IPS DF 6.9 (cell line): ENCODE data around the gene DNAJC1.
"Not testable (repeated sequence)": the region's sequence is repeated elsewhere in the genome, so short reads cannot be mapped to it uniquely, and the experiment has no call there.

Source experiments
- DNase-seq: peaks from one replicate; pipeline ENCODE4 v3.0.0-alpha.2; 2013; ENCODE audit warnings: low read depth, low spot score
- H3K27ac ChIP-seq: one replicate; pipeline ENCODE4 v1.5.1; 2013; ENCODE audit warnings: low read length, control low read depth
- H3K27me3 ChIP-seq: 2 replicates; pipeline ENCODE4 v1.6.1; 2013; ENCODE audit warnings: mild to moderate bottlenecking, low read length; ENCODE audit not compliant: control insufficient read depth, insufficient read depth
- H3K36me3 ChIP-seq: 2 replicates; pipeline ENCODE4 v1.6.1; 2013; ENCODE audit warnings: low read length; ENCODE audit not compliant: control insufficient read depth, insufficient read depth
- H3K4me1 ChIP-seq: 2 replicates; pipeline ENCODE4 v1.6.1; 2013; ENCODE audit warnings: low read length; ENCODE audit not compliant: control insufficient read depth, insufficient read depth
- H3K4me3 ChIP-seq: 2 replicates; pipeline ENCODE4 v1.5.1; 2013; ENCODE audit warnings: mild to moderate bottlenecking, low read length
- H3K9me3 ChIP-seq: 2 replicates; pipeline ENCODE4 v1.6.1; 2013; ENCODE audit warnings: low read length, inconsistent platforms; ENCODE audit not compliant: control insufficient read depth, insufficient read depth
- WGBS: extraction: QIAGEN DNeasy Blood & Tissue Kit; methylation state at CpG from one replicate; pipeline ENCODE4 v1.1.7; 2013; ENCODE audit warnings: mixed read lengths, missing lambda C conversion rate; ENCODE audit not compliant: insufficient read length, insufficient coverage; 5-methylcytosine and 5-hydroxymethylcytosine counted together

The DNAJC1 gene, protein sequence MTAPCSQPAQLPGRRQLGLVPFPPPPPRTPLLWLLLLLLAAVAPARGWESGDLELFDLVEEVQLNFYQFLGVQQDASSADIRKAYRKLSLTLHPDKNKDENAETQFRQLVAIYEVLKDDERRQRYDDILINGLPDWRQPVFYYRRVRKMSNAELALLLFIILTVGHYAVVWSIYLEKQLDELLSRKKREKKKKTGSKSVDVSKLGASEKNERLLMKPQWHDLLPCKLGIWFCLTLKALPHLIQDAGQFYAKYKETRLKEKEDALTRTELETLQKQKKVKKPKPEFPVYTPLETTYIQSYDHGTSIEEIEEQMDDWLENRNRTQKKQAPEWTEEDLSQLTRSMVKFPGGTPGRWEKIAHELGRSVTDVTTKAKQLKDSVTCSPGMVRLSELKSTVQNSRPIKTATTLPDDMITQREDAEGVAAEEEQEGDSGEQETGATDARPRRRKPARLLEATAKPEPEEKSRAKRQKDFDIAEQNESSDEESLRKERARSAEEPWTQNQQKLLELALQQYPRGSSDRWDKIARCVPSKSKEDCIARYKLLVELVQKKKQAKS

DNA sequence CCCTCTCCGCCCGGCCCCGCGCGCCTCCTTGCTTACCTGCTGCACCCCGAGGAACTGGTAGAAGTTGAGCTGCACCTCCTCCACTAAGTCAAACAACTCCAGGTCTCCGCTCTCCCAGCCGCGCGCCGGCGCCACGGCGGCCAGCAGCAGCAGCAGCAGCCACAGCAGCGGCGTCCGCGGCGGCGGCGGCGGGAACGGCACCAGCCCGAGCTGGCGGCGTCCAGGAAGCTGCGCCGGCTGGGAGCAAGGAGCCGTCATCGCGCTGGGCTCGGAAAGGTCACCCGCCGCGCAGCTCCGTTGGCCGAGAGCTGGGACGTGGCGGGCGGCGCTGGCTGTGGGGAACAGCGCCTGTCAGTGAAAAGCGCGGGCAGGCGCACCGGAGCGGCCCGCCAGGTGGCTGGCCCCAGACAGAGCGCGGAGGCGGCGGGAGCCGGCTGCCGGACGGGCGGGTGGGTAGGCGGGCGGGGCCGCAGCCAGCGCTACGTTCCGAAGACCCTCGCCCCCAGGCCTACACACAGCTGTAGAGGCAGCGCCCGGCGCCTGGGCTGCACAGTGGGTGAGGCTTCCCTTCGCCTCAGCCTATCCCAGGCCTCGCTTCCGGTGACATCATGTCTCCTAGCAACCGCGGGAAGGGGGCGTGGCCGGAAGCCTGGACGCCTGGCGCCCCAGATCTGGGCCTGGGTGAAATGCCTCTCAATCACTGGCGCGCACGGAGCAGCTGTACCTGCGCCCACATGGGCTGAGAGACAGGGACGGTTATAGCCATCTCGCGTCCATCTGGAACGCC is at the start of gene DNAJC1:
TSS of gene DNAJC1 (minus strand) at position 554 of the 787 bp plus-strand sequence. CDS start at position 258, 296 bp downstream.
- Histone ChIP-seq H3K27me3 (no peaks in the 10 kb centered on the region), H3K9me3 (no peaks in the 10 kb centered on the region), H3K36me3 (no peaks in the 10 kb centered on the region), H3K27ac (no peak within 1 kb of the TSS), H3K4me3 (peak within 1 kb of the TSS; percentile 58), H3K4me1 (no peaks in the 10 kb centered on the region)
- WGBS, result no CpG with 5 or more reads among the region's 83 CpGs
- DNase-seq, result peak; percentile 93

GRCh38 chr10:22053048-22053447 is 49.5 kb upstream of the DNAJC1 start:
- Histone ChIP-seq H3K36me3 (no peaks in the 10 kb centered on the region), H3K27me3 (no peaks in the 10 kb centered on the region), H3K4me3 (no peak overlapping the region), H3K4me1 (no peaks in the 10 kb centered on the region), H3K27ac (no peak overlapping the region), H3K9me3 (no peaks in the 10 kb centered on the region)
- WGBS, result no CpG with 5 or more reads among the region's 5 CpGs
- no peak for DNase-seq

- Histone ChIP-seq H3K27me3 (no peaks in the 10 kb centered on the region), H3K36me3 (no peaks in the 10 kb centered on the region), H3K27ac (no peak overlapping the region), H3K4me1 (no peaks in the 10 kb centered on the region), H3K4me3 (no peak overlapping the region), H3K9me3 (no peaks in the 10 kb centered on the region)
- DNase-seq, result no peak
- no CpG with 5 or more reads among the region's 3 CpGs for WGBS
Measured at GRCh38 chr10:22049635-22050034, 46.1 kb upstream of the DNAJC1 start.

DNA sequence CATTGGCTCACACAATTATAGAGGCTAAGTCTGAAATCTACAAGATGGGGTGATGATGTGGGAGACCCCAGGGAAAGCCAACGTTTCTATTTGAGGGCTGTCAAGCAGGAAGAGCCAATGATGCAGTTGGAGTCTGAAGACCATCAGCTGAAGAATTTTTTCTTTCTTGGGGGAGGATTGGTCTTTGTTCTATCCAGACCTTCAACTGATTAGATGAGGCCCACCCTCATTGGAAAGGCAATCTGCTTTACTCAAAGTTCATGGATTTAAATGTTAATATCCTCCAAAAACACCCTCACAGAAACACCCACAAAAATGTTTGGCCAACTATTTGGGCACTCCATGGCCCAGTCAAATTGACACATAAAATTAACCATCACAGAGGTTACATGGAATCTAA is 44.3 kb upstream of the DNAJC1 start:
- no CpG with 5 or more reads among the region's 1 CpG for WGBS
- no peaks in the 10 kb centered on the region for H3K36me3 ChIP-seq
- no peaks in the 10 kb centered on the region for H3K27me3 ChIP-seq

DNA sequence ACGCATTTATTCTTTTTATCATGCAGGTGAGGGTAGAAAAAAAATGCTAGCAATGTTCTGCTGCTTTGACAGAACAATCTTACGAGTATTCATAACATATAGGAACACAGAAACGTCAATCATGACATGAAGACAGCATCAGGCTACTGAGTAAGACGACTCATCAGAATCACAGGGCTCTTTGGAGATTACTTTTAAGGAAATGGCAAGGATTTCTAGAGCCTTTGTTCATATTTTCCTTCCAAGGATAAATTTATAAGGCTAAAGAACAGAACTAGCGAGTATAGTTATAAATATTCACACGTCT is 39.8 kb upstream of the DNAJC1 start:
- WGBS, result no CpG with 5 or more reads among the region's 6 CpGs
- no peak for DNase-seq
- no peaks in the 10 kb centered on the region for H3K9me3 ChIP-seq

More for the DNA sequence above, 44.3 kb upstream of the DNAJC1 start:
- H3K4me1 ChIP-seq, result no peaks in the 10 kb centered on the region; the same call in 1 of the 2 replicates
- no peak overlapping the region for H3K27ac ChIP-seq
- H3K9me3 ChIP-seq, result no peaks in the 10 kb centered on the region
- DNase-seq, result no peak
- H3K4me3 ChIP-seq, result no peak overlapping the region

DNA sequence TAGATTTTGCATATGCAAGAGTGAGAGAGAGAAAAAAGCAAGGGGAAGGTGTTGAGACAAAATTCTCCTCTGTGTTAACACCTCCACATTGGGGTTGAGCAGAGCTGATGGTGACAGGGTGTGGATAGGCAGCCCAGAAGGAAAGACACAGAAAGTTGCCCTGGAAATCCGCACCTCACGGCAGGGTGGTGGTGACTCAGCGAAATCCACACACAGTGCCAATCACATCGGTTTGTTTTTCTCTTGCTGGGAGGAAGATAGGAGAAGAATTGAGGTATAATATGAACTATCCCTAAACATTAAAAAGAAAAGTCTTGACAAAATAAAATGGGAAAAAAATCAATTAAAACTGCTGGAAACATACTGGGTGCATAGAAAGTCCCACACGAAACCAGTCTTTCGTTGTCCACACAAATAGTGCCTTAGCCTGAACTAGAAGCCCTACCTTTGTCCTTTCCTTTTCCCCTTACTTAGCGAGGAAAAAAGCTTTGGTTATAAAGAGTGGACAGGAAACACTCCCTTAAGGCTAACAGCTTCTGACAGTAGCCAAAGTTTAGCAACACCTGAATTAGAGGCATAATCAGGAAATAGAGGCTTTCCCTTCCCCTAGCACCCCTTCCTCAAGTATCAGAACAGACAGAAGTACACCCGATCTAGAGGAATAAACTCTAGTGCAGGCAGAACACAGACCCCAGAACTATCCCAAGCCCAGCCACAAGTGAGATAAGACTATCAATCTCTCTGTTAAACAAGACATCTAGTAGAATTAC is 39.2 kb upstream of the DNAJC1 start:
- Histone ChIP-seq H3K27ac (no peak overlapping the region), H3K36me3 (no peaks in the 10 kb centered on the region), H3K4me1 (peaks cover 2% of the 10 kb centered on the region; the same call in 1 of the 2 replicates), H3K4me3 (no peak overlapping the region), H3K9me3 (no peaks in the 10 kb centered on the region), H3K27me3 (no peaks in the 10 kb centered on the region)
- WGBS, result no CpG with 5 or more reads among the region's 8 CpGs
- DNase-seq, result no peak

More for the DNA sequence above, 39.8 kb upstream of the DNAJC1 start:
- H3K27ac ChIP-seq, result no peak overlapping the region
- H3K4me1 ChIP-seq, result peaks cover 2% of the 10 kb centered on the region; the same call in 1 of the 2 replicates
- H3K4me3 ChIP-seq, result no peak overlapping the region
- H3K36me3 ChIP-seq, result no peaks in the 10 kb centered on the region
- no peaks in the 10 kb centered on the region for H3K27me3 ChIP-seq

- WGBS, result no CpG with 5 or more reads among the region's 3 CpGs
- no peak for DNase-seq
- no peak overlapping the region for H3K4me3 ChIP-seq
Measured at GRCh38 chr10:22034333-22034732, 30.8 kb upstream of the DNAJC1 start.

DNA sequence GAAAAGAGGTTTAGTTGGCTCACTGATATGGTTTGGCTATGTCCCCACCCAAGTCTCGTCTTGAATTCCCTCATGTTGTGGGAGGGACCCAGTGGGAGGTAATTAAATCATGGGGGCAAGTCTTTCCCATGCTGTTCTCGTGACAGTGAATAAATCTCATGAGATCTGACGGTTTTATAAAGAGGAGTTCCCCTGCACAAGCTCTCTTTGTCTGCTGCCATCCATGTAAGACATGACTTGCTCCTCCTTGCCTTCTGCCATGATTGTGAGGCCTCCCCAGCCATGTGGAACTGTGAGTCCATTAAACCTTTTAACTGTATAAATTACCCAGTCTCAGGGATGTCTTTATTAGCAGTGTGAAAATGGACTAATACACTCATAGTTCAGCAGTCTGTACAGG is 28.7 kb upstream of the DNAJC1 start:
- not testable (repeated sequence) for DNase-seq, H3K36me3 ChIP-seq, H3K4me1 ChIP-seq, H3K27ac ChIP-seq, H3K27me3 ChIP-seq, H3K9me3 ChIP-seq, H3K4me3 ChIP-seq
- WGBS, result no CpG with 5 or more reads among the region's 3 CpGs

More at GRCh38 chr10:22034333-22034732, 30.8 kb upstream of the DNAJC1 start:
- Histone ChIP-seq H3K27me3 (no peaks in the 10 kb centered on the region), H3K36me3 (no peaks in the 10 kb centered on the region), H3K27ac (no peak overlapping the region), H3K9me3 (no peaks in the 10 kb centered on the region), H3K4me1 (no peaks in the 10 kb centered on the region)

DNA sequence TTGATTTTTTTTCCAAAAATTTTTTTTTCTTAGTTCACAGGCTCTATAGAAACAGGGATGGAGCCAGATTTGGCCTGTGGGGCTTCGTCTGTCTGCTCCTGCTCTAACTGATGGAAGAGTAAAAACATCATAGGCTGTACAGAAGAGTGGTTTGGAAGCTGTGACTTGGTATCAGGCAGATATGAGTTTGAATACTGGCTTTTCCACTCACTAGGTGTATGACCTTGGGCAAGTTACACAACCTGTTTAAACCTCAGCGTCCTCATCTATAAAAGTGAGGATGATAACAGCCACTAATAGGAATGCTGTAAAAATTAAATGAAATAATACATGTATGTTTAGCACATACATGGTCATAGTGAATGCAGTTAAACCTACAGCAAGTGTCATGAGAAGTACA is 26.9 kb upstream of the DNAJC1 start:
- Histone ChIP-seq H3K27ac (no peak overlapping the region), H3K36me3 (no peaks in the 10 kb centered on the region), H3K27me3 (no peaks in the 10 kb centered on the region), H3K4me3 (no peak overlapping the region), H3K9me3 (no peaks in the 10 kb centered on the region), H3K4me1 (no peaks in the 10 kb centered on the region)
- DNase-seq, result no peak
- no CpG with 5 or more reads among the region's 2 CpGs for WGBS
